ENCODE measurements around the gene NPAS3. TPM values are rescaled to one million over a fixed set of nuclear protein-coding genes. Genes with fewer than 3 reads are reported as not detected.

Gene NPAS3
- total RNA-seq, 1 donor from 2014 or later = 6.1 TPM

DNA sequence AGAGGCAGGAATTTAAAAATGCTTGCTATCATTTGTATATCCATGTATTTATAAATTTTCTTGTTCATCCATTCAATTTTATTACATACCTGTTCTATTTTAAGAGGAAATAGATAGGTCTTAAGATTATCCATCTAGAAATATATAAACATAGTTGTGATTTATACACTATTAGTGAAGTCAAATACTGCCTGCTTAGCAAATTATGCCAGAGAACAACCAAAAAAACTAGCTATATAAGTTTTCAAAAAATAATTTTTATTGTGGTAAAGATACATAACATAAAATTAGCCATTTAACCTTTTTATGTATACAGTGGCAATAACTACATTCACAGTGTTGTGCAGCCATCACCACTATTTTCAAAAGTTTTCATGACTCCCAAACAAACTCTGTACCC lies 237.3 kb downstream of the NPAS3 start:
- H3K4me1 Mint-ChIP-seq (ENCODE audit: low read depth) = no peaks in the 10 kb centered on the region
- no peaks in the 10 kb centered on the region for H3K9me3 Mint-ChIP-seq (ENCODE audit: low read depth)
- no peak overlapping the region for H3K4me3 Mint-ChIP-seq (ENCODE audit: low read depth)
- peaks cover 13% of the 10 kb centered on the region for H3K27me3 Mint-ChIP-seq
- H3K36me3 Mint-ChIP-seq (ENCODE audit: insufficient read depth) = no peaks in the 10 kb centered on the region
- H3K27ac Mint-ChIP-seq = no peak overlapping the region
- TF ChIP-seq, protein P1, sequence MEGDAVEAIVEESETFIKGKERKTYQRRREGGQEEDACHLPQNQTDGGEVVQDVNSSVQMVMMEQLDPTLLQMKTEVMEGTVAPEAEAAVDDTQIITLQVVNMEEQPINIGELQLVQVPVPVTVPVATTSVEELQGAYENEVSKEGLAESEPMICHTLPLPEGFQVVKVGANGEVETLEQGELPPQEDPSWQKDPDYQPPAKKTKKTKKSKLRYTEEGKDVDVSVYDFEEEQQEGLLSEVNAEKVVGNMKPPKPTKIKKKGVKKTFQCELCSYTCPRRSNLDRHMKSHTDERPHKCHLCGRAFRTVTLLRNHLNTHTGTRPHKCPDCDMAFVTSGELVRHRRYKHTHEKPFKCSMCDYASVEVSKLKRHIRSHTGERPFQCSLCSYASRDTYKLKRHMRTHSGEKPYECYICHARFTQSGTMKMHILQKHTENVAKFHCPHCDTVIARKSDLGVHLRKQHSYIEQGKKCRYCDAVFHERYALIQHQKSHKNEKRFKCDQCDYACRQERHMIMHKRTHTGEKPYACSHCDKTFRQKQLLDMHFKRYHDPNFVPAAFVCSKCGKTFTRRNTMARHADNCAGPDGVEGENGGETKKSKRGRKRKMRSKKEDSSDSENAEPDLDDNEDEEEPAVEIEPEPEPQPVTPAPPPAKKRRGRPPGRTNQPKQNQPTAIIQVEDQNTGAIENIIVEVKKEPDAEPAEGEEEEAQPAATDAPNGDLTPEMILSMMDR (IDR thresholded peaks at IDR 0.05; ENCODE audit: unreplicated experiment) = no peak
- DNase-seq (ENCODE audit: low spot score, unreplicated experiment) = no peak

DNA sequence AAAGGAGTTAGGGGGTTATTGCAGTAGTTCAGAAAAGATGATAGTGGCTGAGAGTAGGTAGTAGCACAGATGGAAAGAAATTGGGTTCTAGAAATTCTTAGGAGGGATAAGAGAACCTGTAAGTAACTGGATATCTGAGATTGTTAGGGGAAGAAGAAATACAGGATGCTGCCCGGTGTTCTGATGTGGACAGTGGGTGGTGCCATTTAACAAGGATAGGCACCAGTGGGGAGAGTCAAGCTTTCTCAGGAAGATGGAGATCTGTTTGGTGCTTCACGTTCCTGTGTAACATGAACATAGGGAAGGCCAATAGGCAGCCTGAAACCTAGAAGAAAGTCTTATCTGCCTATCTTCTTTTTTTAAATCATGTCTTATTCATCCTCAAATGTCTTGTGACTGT lies 245.9 kb downstream of the NPAS3 start:
- Mint-ChIP-seq H3K27ac (no peak overlapping the region), H3K4me3 (ENCODE audit: low read depth) (no peak overlapping the region), H3K36me3 (ENCODE audit: insufficient read depth) (no peaks in the 10 kb centered on the region), H3K9me3 (ENCODE audit: low read depth) (no peaks in the 10 kb centered on the region), H3K27me3 (peaks cover 14% of the 10 kb centered on the region), H3K4me1 (ENCODE audit: low read depth) (no peaks in the 10 kb centered on the region)
- TF ChIP-seq, protein P1 (IDR thresholded peaks at IDR 0.05; ENCODE audit: unreplicated experiment) = no peak
- DNase-seq (ENCODE audit: low spot score, unreplicated experiment) = no peak

DNA sequence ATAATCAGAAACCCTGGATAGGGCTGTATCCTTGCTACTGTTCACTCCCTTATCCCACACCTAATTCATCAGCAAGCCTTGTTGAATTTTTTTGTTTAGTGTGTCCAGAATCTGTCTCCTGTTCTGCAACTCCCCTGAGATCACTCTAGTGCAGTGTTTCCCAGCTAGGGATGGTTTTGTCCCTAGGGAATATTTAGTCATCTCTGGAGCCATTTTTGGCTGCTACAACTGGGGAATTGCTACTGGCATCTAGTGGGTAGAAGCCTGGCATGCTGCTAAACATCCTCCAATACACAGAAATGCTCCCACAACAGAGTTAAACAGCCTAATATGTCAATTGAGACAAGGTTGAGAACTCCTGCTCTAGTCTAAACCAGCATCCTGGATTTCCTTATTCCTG lies 248.0 kb downstream of the NPAS3 start:
- no peaks in the 10 kb centered on the region for H3K9me3 Mint-ChIP-seq (ENCODE audit: low read depth)
- H3K27ac Mint-ChIP-seq = no peak overlapping the region
- no peaks in the 10 kb centered on the region for H3K36me3 Mint-ChIP-seq (ENCODE audit: insufficient read depth)
- TF ChIP-seq, protein P1 (IDR thresholded peaks at IDR 0.05; ENCODE audit: unreplicated experiment) = no peak
- no peak overlapping the region for H3K4me3 Mint-ChIP-seq (ENCODE audit: low read depth)
- no peaks in the 10 kb centered on the region for H3K4me1 Mint-ChIP-seq (ENCODE audit: low read depth)
- no peak for DNase-seq (ENCODE audit: low spot score, unreplicated experiment)
- H3K27me3 Mint-ChIP-seq = peaks cover 10% of the 10 kb centered on the region

DNA sequence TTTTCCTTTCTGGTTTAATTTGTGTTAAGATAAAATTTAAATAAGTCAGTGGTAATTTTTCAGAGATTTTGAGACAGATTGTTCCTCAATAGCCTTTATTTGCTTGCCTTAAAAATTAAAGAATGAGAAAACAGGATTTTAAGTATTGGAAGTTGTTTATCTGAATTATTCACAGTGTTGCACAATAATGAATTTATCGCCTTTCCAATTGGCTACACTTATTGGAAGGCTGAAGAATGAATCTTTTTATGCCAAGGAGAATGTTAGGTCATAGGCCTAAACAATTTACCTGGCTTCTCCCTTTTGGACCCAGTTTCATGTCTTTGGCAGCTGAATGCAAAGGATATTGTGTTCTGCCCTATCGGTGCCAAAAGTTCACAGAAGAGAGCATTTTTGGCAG lies 250.2 kb downstream of the NPAS3 start:
- Mint-ChIP-seq H3K27ac (no peak overlapping the region), H3K27me3 (peaks cover 10% of the 10 kb centered on the region), H3K4me1 (ENCODE audit: low read depth) (no peaks in the 10 kb centered on the region), H3K4me3 (ENCODE audit: low read depth) (no peak overlapping the region), H3K9me3 (ENCODE audit: low read depth) (no peaks in the 10 kb centered on the region), H3K36me3 (ENCODE audit: insufficient read depth) (no peaks in the 10 kb centered on the region)
- no peak for DNase-seq (ENCODE audit: low spot score, unreplicated experiment)
- TF ChIP-seq, protein P1 (IDR thresholded peaks at IDR 0.05; ENCODE audit: unreplicated experiment) = no peak

DNA sequence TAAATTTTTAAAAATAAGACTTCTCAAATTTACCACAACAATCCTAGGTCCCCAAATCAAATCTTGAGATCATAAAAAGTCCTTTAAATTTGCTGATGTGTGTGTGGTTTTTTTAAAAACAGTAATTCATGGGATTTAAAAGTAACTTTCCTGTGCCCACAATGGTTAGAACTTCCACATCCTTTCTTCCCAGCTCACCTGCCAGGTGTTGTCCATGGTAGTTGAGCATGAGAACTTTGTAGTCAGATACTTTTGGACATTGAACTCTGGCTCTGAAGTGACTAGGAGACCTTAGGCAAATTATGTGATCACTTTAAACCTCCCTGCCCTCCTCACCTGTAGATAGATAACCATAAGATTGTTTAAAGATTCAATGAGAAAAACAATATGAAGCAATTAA lies 253.2 kb downstream of the NPAS3 start:
- TF ChIP-seq, protein P1 (IDR thresholded peaks at IDR 0.05; ENCODE audit: unreplicated experiment) = no peak
- Mint-ChIP-seq H3K27ac (no peak overlapping the region), H3K27me3 (peaks cover 4% of the 10 kb centered on the region)

More for the DNA sequence above, 253.2 kb downstream of the NPAS3 start:
- H3K4me3 Mint-ChIP-seq (ENCODE audit: low read depth) = no peak overlapping the region
- H3K9me3 Mint-ChIP-seq (ENCODE audit: low read depth) = no peaks in the 10 kb centered on the region
- no peaks in the 10 kb centered on the region for H3K4me1 Mint-ChIP-seq (ENCODE audit: low read depth)
- no peaks in the 10 kb centered on the region for H3K36me3 Mint-ChIP-seq (ENCODE audit: insufficient read depth)
- no peak for DNase-seq (ENCODE audit: low spot score, unreplicated experiment)

Data from progenitor cell of endocrine pancreas (in vitro differentiated cells).